Measurements from ENCODE around the gene PDZK1.

PDZK1 gene

DNA sequence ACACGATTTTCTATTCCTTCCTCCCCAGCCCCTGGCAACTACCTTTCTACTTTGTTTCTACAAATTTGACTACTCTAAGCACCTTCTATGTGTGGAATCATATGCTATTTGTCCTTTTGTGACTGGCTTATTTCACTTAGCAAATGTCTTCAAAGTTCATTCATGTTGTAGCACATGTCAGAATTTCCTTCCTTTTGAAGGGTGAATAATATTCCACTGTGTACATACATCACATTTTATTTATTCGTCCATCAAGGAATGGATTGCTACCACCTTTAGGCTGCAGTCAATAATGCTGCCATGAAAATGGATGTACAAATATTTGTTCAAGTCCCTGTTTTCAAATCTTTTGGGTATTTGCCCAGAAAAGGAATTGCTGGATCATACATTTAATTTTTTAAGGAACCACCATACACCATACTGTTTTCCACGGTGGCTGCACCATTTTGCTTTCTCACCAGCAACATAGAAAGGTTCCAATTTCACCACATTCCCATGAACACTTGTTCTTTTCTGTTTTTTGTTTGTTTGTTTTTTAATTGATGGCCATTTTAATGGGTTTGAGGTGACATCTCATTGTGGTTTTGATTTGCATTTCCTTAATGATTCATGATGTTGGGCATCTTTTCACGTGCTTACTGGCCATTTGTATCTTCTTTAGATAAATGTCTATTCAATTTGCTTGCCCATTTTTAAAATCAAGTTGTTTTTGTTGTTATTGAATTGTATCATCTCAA is 3.3 kb upstream of the PDZK1 start:
- TF ChIP-seq FOXP2 (optimal IDR thresholded peaks at IDR 0.05; ENCODE audit: borderline replicate concordance, extremely low read depth, extremely low read length, insufficient read depth): no peak
- no peak for TF ChIP-seq POLR2AphosphoS5 (IDR thresholded peaks at IDR 0.05; ENCODE audit: low read depth, low read length)
- no peak for TF ChIP-seq SIN3A (IDR thresholded peaks at IDR 0.05; ENCODE audit: borderline replicate concordance, insufficient read depth, low read length)
- no peak for TF ChIP-seq TAF1 (IDR thresholded peaks at IDR 0.05; ENCODE audit: borderline replicate concordance, insufficient read depth, low read length)
- TF ChIP-seq, protein P1, sequence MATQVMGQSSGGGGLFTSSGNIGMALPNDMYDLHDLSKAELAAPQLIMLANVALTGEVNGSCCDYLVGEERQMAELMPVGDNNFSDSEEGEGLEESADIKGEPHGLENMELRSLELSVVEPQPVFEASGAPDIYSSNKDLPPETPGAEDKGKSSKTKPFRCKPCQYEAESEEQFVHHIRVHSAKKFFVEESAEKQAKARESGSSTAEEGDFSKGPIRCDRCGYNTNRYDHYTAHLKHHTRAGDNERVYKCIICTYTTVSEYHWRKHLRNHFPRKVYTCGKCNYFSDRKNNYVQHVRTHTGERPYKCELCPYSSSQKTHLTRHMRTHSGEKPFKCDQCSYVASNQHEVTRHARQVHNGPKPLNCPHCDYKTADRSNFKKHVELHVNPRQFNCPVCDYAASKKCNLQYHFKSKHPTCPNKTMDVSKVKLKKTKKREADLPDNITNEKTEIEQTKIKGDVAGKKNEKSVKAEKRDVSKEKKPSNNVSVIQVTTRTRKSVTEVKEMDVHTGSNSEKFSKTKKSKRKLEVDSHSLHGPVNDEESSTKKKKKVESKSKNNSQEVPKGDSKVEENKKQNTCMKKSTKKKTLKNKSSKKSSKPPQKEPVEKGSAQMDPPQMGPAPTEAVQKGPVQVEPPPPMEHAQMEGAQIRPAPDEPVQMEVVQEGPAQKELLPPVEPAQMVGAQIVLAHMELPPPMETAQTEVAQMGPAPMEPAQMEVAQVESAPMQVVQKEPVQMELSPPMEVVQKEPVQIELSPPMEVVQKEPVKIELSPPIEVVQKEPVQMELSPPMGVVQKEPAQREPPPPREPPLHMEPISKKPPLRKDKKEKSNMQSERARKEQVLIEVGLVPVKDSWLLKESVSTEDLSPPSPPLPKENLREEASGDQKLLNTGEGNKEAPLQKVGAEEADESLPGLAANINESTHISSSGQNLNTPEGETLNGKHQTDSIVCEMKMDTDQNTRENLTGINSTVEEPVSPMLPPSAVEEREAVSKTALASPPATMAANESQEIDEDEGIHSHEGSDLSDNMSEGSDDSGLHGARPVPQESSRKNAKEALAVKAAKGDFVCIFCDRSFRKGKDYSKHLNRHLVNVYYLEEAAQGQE (IDR thresholded peaks at IDR 0.05; ENCODE audit: insufficient read depth in 1 of 2, low read depth in 2 of 2, low read length in 2 of 2): no peak

DNA sequence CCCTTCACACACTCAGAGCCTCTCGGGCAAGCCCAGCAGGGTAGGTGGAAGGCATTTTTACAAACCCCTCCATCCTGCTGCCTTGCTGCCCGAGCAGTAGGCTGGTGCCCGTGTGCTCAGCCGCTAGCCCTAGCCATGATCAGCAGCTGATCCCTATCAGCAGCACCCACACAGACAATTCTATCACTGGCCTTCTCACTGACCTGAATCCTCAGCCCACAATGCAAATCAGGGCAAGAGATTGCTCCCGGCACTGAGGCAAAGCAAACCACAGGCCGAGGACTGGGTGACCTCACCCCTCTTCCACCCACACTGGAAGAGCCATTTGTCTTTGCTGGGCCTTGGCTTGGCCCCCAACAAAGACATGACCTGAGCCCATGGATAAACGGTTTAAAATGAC is 895 bp upstream of the PDZK1 start:
- TF ChIP-seq SIN3A (IDR thresholded peaks at IDR 0.05; ENCODE audit: borderline replicate concordance, insufficient read depth, low read length): no peak
- TF ChIP-seq, protein P1 (IDR thresholded peaks at IDR 0.05; ENCODE audit: insufficient read depth in 1 of 2, low read depth in 2 of 2, low read length in 2 of 2): no peak
- TF ChIP-seq TAF1 (IDR thresholded peaks at IDR 0.05; ENCODE audit: borderline replicate concordance, insufficient read depth, low read length): no peak
- TF ChIP-seq FOXP2 (optimal IDR thresholded peaks at IDR 0.05; ENCODE audit: borderline replicate concordance, extremely low read depth, extremely low read length, insufficient read depth): no peak
- TF ChIP-seq POLR2AphosphoS5 (IDR thresholded peaks at IDR 0.05; ENCODE audit: low read depth, low read length): no peak

DNA sequence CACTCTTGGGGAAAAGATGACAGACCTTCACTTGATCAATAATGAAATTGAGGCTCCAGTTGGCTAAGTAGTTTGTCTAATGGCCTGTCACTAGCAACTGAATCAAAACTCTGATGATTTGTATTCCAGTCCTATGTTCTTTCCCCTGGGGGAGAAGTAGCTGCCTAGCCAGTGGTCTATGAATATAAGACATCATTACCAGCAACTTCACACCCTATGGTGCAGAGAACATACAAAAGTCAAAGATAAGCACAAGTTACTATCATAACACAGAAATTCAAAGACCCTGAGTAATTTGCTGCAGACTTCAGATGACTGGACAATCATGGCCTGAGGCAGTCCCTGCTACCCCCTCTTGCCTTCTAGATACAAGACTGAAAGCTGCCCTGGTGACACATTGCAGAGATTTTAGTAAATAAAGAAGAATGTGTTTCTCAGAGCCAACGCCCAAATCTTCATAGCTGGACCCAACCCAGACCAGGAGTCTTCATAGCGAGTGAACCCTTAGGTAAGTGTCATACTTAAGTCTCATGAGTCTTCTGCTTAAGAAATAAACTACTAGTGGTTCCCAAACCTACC is 993 bp downstream of the PDZK1 start:
- no peak for TF ChIP-seq SIN3A (IDR thresholded peaks at IDR 0.05; ENCODE audit: borderline replicate concordance, insufficient read depth, low read length)
- TF ChIP-seq, protein P1 (IDR thresholded peaks at IDR 0.05; ENCODE audit: insufficient read depth in 1 of 2, low read depth in 2 of 2, low read length in 2 of 2): no peak
- TF ChIP-seq TAF1 (IDR thresholded peaks at IDR 0.05; ENCODE audit: borderline replicate concordance, insufficient read depth, low read length): no peak
- TF ChIP-seq POLR2AphosphoS5 (IDR thresholded peaks at IDR 0.05; ENCODE audit: low read depth, low read length): no peak
- no peak for TF ChIP-seq FOXP2 (optimal IDR thresholded peaks at IDR 0.05; ENCODE audit: borderline replicate concordance, extremely low read depth, extremely low read length, insufficient read depth)

DNA sequence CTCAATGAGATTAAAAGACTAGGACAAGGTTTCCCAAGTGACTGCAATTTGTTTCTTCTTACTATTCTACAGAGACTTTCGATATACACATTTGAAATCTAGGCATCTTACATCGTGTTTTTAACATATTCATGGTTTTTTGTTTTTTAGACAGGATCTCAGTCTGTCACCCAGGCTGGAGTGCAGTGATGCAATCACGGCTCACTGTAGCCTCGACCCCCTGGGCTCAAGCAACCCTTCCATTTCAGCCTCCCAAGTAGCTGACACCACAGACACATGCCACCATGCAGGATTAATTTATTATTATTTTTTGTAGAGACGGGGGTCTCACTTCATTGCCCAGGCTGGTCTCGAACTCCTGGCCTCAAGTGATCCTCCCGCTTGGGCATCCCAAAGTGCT is 1.5 kb downstream of the PDZK1 start:
- TF ChIP-seq, protein P1 (IDR thresholded peaks at IDR 0.05; ENCODE audit: insufficient read depth in 1 of 2, low read depth in 2 of 2, low read length in 2 of 2): no peak
- no peak for TF ChIP-seq POLR2AphosphoS5 (IDR thresholded peaks at IDR 0.05; ENCODE audit: low read depth, low read length)
- TF ChIP-seq TAF1 (IDR thresholded peaks at IDR 0.05; ENCODE audit: borderline replicate concordance, insufficient read depth, low read length): no peak
- TF ChIP-seq FOXP2 (optimal IDR thresholded peaks at IDR 0.05; ENCODE audit: borderline replicate concordance, extremely low read depth, extremely low read length, insufficient read depth): no peak
- no peak for TF ChIP-seq SIN3A (IDR thresholded peaks at IDR 0.05; ENCODE audit: borderline replicate concordance, insufficient read depth, low read length)
